Measurements from ENCODE around the gene DDC.

The DDC gene, protein sequence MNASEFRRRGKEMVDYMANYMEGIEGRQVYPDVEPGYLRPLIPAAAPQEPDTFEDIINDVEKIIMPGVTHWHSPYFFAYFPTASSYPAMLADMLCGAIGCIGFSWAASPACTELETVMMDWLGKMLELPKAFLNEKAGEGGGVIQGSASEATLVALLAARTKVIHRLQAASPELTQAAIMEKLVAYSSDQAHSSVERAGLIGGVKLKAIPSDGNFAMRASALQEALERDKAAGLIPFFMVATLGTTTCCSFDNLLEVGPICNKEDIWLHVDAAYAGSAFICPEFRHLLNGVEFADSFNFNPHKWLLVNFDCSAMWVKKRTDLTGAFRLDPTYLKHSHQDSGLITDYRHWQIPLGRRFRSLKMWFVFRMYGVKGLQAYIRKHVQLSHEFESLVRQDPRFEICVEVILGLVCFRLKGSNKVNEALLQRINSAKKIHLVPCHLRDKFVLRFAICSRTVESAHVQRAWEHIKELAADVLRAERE

DNA sequence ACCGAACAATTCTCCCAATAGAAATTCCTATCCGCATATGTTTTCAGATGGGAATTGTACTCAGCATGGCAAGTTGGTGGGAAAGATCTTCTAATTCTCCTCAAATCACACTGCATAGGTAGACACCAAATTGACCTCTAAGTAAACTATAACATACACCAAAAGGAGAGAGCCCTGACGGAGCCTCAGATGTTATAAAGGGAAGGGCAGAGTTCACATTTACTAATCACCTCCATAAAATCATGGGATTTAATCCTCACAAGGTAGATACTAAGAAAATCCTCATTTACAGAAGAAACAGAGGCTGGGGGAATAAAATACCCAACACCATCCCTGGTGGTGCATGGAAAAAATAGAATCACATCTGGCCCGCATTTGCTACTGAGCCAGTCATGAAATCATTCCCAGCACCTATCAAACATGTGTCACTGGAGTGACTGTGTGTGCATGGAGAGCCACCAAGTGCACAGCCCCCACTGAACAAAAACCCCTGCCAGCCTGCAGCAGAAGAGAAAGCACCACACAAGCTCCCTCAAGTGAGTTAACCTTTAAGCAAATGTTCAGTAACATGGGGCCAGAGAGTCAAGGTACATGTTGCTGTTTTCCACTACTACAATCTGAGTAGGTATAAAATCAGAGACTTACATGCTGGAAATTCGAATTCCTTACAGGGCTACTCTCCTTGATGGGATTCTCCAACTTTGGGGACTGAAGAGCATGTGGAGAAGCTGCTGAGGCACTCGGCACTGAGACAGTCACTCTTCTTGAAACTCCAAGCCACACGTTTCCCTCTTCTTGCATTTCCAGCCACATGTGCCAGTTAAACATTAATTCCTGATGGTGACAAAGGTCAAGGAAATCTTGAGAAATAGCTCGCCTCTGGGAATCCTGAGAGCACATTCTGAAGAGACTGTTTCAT is at the start of gene DDC:
TSS of gene DDC (minus strand) at position 766 of the 919 bp plus-strand sequence. CDS start 21,320 bp downstream, outside the sequence.
- no peak for DNase-seq

DNA sequence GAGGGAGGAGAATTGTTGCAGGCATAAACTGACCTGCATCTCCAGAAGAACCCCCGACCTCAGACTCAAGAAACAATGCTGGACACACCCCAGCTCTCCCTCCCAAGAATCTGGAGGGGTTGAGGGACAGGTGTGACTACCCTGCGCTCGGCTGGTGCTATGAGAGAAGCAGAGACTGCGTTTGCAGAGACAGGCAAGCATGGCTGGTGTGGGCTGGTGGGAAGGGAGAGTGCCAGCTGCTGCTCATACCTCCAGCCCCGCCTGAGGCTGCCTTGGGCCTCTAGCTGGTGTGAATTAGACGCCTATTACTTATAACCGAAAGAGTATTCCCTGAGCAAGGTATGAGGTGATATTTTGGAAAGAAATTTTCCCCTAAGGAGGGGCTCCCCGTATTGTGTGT is 48.3 kb upstream of the DDC start:
- no peak for DNase-seq

DNA sequence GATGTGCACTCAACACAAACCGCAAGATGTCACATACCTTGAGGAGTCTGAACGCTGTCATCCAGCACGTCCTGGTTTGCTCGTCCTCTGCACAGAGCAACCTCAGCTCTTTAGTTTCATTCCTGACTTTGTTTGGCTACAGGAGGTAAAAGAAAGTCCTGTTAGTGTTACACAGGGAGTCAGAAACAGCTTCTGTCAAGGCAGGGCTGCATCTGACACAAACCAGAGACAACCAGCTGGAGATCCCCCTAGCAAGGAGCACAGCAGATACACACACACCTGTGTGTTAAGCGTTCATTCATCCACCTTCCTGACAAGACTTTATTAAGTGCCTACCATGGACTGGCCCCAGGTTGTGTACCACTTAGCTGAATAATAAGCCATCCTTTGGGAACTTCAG is 47.5 kb upstream of the DDC start:
- DNase-seq = no peak

DNA sequence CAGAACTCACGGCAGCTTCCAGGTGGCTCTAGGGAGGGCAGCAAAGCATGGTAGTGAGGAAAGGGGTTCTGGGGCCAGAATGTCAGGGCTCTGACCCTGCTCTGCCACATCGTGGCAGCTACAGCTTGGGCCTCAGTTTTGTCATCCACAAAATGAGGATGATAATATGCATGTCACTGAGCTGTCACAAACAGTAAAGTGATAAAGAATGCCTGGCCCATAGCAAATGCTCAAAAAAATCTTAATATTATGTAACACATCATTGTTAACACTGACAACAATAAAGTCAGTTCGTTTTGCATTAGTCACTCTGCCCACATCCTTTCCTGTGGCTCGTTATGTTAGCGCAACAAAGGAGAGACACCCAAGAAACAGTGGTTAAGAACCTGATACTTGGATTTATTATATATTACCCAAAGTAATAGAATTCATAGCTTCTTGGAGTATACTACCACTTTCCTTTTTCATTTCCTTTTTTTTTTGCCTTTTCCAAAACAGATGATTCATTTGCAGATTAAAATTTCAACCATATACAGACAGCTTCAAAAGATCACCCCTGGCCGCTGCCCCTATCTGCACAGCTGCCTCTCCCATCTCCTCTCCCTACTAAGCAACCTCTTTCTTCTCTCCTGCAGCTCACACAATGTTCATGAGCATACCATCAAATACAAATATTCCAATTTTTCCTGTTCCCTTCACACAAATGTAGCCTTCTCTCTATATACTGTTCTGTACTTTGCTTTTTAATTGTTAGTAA is 45.5 kb upstream of the DDC start:
- DNase-seq = no peak

DNA sequence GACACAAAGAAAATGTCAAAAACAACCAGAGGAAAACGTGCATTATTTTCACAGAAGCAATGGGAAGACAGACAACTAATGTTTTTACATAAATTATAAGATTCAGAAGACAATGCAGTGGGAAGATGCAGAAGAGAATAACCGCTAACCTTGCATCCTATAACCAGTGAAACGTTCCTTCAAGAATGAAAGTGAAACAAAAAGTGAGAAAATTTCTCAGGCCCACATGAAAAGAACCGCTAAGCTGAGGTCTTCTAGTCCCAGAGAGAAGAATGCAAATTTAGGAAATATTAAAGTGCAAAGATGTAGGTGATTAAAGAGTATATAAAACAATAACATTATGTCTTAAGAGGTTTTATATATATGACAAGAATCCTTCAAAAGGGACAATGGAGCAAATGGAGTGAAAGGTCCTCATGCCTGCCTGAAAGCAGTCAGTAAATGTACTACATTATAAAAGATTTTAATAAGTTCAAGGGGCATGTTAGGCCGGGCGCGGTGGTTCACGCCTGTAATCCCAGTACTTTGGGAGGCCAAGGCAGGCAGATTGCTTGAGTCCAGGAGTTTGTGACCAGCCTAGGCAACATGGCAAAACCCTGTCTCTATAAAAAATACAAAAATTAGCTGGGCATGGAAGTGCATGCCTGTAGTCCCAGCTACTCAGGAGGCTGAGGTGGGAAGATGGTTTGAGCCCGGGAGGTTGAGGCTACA is 43.1 kb upstream of the DDC start:
- DNase-seq = no peak

DNA sequence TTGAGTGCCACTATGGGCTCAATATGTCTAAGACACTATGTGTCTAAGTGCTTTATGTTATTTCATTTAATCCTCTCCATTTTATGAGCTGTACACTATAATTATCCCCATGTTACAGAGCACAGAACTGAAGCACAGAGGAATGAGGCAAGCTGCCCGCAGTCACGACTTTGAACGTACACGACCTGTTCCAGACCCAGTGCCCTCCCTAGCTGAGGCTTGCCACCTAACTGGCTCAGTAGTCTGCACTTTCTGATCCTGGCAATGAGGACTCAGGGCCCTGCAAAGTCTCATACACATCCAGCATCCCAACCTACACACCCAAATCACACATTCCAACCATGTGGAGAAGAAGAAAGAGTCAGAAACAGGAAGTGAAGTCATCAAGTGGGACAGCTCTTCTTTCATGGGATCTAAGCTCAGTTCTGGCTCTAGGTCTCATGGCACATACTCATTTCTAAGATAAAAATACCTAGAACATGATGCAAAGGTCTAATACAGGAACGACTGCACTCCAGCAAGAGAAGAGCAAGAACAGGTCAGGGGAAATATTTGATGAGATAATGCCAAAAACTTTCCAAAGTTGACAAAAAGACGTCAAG is 42.4 kb upstream of the DDC start:
- DNase-seq = no peak

DNA sequence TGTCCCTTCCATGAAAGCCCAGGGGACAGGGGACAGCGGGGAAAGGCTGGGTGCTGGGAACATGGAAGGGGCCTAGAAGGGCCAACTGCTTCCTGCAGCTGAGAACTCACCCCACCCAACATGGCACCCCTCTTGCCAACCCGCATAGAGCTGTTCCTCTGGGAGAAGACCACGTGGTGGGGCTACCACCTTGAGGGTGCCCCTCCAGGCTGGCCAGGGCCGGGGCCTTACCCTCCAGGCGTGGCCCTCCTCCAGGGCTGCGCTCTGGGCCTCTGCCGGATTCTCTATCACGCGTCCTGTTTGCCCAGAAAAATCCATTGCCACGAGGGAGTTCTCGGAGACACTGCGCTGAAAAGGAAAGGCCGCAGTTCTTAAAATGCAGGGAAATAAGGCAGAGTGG is 39.9 kb upstream of the DDC start:
- no peak for DNase-seq

DNA sequence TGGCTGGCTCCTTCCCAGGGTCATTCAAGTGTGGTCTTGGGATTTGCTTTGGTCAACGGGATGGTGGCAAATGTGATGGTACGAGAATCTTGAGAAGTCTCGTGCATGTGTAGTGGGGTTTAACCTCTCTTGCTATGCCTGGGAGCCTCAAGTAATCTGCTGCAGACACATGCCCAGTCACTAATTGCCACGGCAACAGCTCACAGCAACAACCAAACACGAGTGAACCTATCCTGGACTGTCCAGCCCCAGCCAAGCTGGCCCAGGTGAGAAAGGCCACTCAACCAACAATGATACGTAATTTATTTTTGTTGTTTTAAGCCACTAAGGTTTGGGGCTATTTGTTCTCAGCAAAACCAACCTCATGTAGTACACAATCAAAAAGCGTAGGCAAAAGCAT is 38.1 kb upstream of the DDC start:
- no peak for DNase-seq

DNA sequence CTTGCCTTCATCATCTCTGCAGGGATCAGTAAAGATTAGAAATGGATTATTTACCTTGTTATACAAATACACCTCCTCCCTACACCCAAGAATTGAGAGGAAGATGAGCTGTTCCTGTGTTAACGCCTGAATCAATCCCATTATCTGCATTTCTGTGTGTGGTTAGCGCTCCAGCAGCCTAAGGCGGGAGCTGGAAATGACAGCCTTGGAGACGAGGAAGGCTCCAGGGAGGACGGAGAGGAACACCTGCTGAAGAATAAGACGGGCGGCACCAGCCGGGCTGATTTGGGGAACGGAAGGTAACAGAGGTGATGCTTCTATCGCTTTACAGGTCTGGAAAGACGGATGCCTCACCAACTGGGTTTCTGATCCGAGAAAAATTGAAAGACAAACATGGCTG is 34.2 kb upstream of the DDC start:
- no peak for DNase-seq

DNA sequence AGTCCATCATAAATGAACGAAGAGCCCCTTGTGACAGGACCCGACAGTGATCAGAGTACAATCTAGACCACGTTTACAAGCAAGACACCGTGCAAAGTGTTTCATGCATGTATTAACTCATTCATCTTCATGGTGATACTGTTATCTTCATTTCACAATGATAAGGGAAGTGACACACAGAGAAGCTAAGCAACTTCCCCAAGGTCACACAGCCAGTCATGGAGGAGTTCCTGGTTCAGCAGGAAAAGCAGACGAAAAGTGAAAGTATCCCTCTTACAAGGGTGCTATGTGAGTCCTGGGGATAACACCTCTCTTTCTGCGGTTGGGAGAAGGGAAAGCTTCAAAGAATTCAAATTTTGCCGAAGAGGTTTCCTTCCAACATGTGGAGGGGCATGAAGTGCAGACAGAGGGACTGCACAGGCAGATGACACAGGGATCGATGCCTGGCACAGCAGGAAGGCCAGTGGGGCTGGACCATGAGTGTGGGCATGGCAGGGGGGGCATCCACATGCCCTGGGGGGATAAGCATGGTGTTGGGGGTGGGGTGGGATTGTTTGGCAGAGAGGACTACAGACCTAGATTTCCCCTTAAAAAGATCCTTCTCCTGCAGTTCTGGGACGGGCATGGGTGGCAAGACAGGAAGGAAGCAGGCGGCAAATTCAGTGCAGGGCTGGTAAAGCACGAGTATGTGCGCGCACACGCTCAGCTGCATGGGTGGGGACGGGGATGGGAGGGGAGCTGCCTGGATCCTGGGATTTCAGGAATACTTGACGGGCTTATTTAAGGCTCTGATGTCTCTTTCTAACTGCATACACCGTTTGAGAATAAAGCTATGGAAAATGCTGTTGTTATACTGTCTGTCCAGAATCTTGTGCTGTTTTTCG is 33.5 kb upstream of the DDC start:
- no peak for DNase-seq

DNA sequence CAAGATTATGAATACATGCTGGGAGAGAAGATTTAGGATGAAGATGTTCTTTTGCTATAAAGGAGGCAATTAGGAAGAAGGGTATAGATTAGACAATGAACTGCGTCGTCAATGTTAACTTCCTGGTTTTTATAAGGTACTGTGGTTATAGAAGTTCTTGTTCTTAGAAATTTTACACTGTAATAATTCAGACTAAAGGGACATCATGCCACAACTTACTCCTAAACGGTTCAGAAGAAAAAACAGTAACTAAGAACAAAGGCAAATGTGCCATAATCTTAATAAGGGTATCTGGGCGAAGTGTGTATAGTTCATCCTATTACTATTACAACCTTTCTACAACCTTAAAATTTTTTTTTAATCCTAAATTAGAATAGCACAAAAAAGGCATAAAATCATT is 31.3 kb upstream of the DDC start:
- no peak for DNase-seq

DNA sequence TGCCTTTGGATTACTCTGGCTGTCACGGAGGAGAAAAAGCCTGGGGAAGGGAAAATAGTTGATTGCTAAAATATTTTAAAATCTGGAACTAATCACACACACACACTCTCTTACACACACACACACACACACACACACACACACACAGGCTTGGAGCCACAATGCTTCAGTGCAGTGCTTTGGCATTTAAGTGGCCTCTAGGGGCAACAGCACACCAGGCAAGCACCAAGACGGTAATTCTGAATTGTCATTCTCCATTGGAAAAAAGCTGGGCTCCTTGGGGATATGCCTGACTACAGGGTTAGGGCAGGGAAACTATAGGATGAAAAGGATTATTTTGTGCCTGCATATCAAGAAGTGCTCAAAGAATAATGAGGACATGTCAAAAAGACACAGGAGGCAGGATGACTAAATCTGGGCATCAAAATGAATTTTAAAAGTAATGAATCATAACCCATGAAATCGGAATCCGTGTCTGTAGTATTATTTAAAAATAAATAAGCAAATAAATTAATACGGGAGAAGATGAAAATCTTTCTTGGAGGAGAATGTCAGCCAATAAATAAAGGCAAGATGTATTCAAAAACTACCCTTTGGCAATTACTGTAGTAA is 30.4 kb upstream of the DDC start:
- no peak for DNase-seq

DNA sequence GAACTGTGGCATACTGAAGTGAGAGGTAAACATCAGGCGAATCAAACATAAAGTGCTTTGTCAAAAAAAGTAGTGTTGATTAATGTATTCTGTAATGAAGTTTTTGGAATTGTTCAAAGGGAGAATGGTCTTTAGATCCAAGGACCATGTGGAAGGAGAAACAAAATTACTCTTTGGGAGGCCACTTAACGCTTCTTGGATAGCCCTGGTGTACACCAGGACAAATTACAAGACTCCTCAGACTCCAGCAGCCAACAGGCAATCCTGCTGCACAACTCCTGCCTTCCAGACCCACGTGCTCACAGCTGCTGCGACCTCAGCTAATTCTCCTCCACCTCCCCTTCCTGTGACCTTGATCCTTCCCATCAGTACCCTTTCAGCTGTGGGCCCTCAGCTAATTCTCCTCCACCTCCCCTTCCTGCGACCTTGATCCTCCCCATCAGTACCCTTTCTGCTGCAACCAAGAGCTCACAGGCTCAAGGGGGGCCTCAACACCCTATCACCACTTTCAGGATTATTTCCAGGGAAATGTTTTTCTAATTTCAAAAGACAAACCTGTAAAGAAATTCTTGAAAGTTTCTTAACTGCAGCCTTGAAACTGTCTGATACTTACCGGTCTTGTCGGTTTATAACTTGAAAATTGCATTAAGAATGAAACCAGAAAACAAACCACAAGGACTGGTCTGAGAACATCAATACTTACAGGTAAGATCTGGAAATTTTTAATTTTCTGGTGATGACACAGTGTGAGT is 29.7 kb upstream of the DDC start:
- no peak for DNase-seq

DNA sequence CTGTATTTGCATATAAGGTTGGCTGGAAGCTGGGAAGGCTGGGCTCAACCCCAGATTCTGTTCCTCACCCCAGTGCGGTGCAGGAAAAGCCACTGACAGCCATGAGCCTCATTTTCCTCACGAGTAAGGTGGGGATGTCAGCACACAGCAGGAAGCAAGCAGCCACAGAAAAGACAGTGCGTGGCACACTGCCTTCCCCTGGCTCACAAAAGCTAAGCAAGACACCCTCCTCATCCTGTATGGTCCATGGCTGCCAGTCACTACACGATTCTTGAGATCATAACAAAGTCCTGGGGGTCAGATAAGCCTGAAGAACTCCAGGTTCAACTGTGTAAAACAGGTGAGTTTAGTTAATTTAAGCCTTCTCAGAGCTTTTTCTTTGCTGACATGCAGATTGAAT is 28.9 kb upstream of the DDC start:
- DNase-seq = no peak

DNA sequence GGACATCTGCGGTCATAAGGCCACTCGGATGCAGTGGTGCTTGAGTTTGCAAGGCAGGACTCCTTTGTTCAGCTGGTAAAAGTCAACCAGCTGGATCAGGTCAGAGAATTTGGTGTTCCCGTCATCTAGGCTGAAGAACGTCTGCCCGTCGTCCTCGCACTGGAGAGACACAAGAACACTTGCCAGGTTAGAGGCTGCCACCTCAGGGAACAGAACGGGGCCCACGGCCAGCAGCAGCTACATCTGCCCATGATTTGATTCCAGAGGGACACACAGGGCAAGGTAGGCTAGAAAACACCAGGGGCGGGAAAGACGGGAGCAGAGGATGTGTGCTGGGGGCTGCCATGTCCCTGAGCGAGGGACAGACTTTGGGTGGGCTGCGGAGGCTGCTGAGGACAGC is 27.7 kb upstream of the DDC start:
- DNase-seq = no peak

DNA sequence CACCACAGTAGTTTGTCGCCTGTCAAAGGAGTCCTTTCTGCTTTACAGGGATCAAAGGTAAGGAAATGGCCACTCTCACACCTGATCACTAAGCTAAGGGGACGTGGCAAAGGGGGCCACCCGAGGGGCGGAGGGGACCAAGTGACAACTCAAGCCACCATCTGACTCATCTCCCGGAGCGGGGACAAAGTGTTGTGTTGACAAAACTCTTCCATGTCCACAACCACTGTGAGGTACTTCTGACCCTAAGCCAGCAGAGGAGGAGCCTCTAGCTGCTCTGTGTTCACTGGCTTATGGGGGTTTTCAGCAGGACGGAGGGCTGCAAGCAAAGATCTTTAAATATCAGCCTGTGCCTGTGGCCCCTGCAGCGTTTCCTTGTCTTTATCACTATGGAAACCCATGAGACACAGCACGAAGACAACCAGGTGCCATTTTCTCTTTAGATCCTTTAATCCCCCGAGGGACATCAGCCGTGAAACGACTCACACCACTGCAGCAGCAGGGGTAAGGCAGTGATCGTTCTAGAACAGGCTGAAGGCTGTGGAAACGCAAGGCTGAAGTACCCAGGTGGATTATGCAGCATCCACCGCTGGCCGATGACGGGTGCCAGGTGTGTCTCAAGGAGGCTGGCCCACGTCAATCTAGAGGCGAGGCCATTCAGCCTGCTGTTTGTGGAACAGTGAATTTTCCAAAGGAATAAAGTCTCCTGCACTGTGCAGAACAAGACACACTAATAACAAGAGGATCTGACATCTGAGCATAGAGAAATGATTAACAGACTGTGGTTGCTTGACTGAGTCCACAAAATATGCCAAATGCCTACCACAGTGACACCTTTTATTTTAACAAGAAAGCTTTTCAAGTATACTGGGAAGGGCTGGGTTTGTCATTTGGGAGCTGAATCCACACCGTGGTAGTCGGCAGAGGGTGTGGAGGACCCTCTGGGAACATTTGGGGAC is 26.6 kb upstream of the DDC start:
- DNase-seq = peak; percentile 25

DNA sequence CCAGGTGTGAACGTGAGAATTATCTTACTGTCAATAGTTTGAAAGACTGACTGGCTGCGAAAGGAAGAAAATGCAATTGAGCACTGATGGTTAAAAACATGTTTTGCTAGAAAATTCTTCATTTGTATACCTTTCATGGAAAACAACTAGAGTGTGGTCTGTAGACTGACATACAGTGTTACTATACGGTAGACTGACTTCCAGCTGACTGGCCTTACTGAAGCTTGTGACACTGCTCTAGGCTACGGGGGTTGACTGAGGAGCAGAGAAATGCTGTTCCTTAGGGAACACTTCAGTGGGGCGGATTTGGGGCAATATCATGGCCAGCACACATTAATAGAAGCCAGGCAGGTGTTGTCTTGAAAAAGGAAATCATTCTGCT is 25.9 kb upstream of the DDC start:
- DNase-seq = no peak

DNA sequence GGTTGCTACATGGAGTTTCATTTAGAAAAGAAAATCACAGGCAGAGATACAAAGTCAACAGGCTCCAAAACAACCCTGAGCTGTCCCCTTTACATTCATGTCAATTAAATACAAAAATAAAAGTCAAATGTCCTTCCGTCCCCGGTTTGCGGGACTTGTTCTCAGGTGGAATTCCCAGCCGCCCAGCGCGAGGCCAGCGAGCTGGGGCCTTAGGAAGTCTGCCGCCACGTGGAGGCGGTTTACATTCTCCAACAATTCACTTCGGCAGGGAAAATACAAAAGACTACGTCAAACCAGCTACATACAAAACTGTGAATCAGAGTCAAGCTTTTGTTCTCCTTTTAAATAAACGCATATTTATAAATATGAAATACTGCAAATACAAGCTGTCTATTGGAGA is 25.3 kb upstream of the DDC start:
- no peak for DNase-seq

DNA sequence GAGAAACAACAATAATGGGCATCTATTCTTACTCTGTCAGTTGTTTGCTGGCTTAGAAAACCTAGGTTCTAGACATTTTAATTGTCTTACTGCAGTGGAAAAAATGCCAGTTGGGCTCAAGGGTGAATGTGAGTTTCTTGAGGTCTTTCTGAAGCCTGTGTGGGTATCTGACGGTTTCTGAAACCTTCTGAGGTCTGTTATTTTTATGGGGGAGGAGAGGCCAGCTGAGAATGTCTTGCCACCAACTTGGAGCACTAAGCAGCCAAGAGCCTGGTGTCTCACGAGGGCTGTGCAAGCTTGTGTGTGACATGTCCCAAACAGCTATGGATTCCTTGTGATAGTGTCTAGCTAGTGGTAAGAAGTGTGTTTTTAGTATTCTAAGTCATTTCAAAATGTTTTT is 24.2 kb upstream of the DDC start:
- DNase-seq = no peak

Measured in NCI-H1105 (cell line).